ENCODE data around the gene STK32C.

The STK32C gene

GRCh38 chr10:132243141-132243540 lies 64.6 kb downstream of the STK32C start:
- H3K9ac ChIP-seq (ENCODE audit: insufficient read length) = no peak overlapping the region
- no peaks in the 10 kb centered on the region for H3K36me3 ChIP-seq (ENCODE audit: insufficient read depth, low read length)
- H3K27ac ChIP-seq = no peak overlapping the region
- DNase-seq (ENCODE audit: low read depth, low spot score) = no peak
- H3K9me3 ChIP-seq (ENCODE audit: low read depth, low read length) = no peaks in the 10 kb centered on the region
- TF ChIP-seq FOXP2 (optimal IDR thresholded peaks at IDR 0.05; ENCODE audit: control extremely low read depth, extremely low read length, insufficient read depth) (no peak), POLR2AphosphoS5 (IDR thresholded peaks at IDR 0.05; ENCODE audit: borderline replicate concordance, low read depth, low read length) (no peak), EZH2 (IDR thresholded peaks at IDR 0.05) (no peak)
- no peak overlapping the region for H3K4me3 ChIP-seq

GRCh38 chr10:132242103-132242840 lies 65.5 kb downstream of the STK32C start:
- Histone ChIP-seq H3K9ac (ENCODE audit: insufficient read length) (no peak overlapping the region), H3K36me3 (ENCODE audit: insufficient read depth, low read length) (no peaks in the 10 kb centered on the region), H3K27ac (no peak overlapping the region), H3K4me3 (no peak overlapping the region), H3K9me3 (ENCODE audit: low read depth, low read length) (no peaks in the 10 kb centered on the region)
- TF ChIP-seq EZH2 (IDR thresholded peaks at IDR 0.05) (no peak), POLR2AphosphoS5 (IDR thresholded peaks at IDR 0.05; ENCODE audit: borderline replicate concordance, low read depth, low read length) (no peak), FOXP2 (optimal IDR thresholded peaks at IDR 0.05; ENCODE audit: control extremely low read depth, extremely low read length, insufficient read depth) (no peak)
- no peak for DNase-seq (ENCODE audit: low read depth, low spot score)

- no peaks in the 10 kb centered on the region for H3K9me3 ChIP-seq (ENCODE audit: low read depth, low read length)
- H3K9ac ChIP-seq (ENCODE audit: insufficient read length) = no peak overlapping the region
- no peak overlapping the region for H3K4me3 ChIP-seq
- H3K36me3 ChIP-seq (ENCODE audit: insufficient read depth, low read length) = no peaks in the 10 kb centered on the region
- no peak overlapping the region for H3K27ac ChIP-seq
- no peak for DNase-seq (ENCODE audit: low read depth, low spot score)
- TF ChIP-seq POLR2AphosphoS5 (IDR thresholded peaks at IDR 0.05; ENCODE audit: borderline replicate concordance, low read depth, low read length) (no peak), EZH2 (IDR thresholded peaks at IDR 0.05) (no peak), FOXP2 (optimal IDR thresholded peaks at IDR 0.05; ENCODE audit: control extremely low read depth, extremely low read length, insufficient read depth) (no peak)
These were observed 66.3 kb downstream of the STK32C start for GRCh38 chr10:132241496-132241895.

- no peak for DNase-seq (ENCODE audit: low read depth, low spot score)
- Histone ChIP-seq H3K36me3 (ENCODE audit: insufficient read depth, low read length) (no peaks in the 10 kb centered on the region), H3K27ac (no peak overlapping the region), H3K9ac (ENCODE audit: insufficient read length) (no peak overlapping the region), H3K4me3 (no peak overlapping the region), H3K9me3 (ENCODE audit: low read depth, low read length) (no peaks in the 10 kb centered on the region)
- TF ChIP-seq FOXP2 (optimal IDR thresholded peaks at IDR 0.05; ENCODE audit: control extremely low read depth, extremely low read length, insufficient read depth) = no peak
- no peak for TF ChIP-seq POLR2AphosphoS5 (IDR thresholded peaks at IDR 0.05; ENCODE audit: borderline replicate concordance, low read depth, low read length)
- TF ChIP-seq EZH2 (IDR thresholded peaks at IDR 0.05) = no peak
These were observed 66.7 kb downstream of the STK32C start for GRCh38 chr10:132241086-132241485.

- H3K27ac ChIP-seq = no peak overlapping the region
- TF ChIP-seq POLR2AphosphoS5 (IDR thresholded peaks at IDR 0.05; ENCODE audit: borderline replicate concordance, low read depth, low read length) (no peak), EZH2 (IDR thresholded peaks at IDR 0.05) (no peak)
- H3K36me3 ChIP-seq (ENCODE audit: insufficient read depth, low read length) = no peaks in the 10 kb centered on the region
- no peak overlapping the region for H3K4me3 ChIP-seq
- H3K9ac ChIP-seq (ENCODE audit: insufficient read length) = no peak overlapping the region
- DNase-seq (ENCODE audit: low read depth, low spot score) = no peak
- no peaks in the 10 kb centered on the region for H3K9me3 ChIP-seq (ENCODE audit: low read depth, low read length)
These were observed 67.2 kb downstream of the STK32C start for GRCh38 chr10:132240581-132240980.

- Histone ChIP-seq H3K9me3 (ENCODE audit: low read depth, low read length) (no peaks in the 10 kb centered on the region), H3K36me3 (ENCODE audit: insufficient read depth, low read length) (no peaks in the 10 kb centered on the region), H3K9ac (ENCODE audit: insufficient read length) (no peak overlapping the region), H3K4me3 (no peak overlapping the region), H3K27ac (no peak overlapping the region)
- DNase-seq (ENCODE audit: low read depth, low spot score) = no peak
- no peak for TF ChIP-seq EZH2 (IDR thresholded peaks at IDR 0.05)
These were observed 67.6 kb downstream of the STK32C start for GRCh38 chr10:132240156-132240555.

- Histone ChIP-seq H3K9ac (ENCODE audit: insufficient read length) (no peak overlapping the region), H3K9me3 (ENCODE audit: low read depth, low read length) (no peaks in the 10 kb centered on the region), H3K36me3 (ENCODE audit: insufficient read depth, low read length) (no peaks in the 10 kb centered on the region), H3K27ac (no peak overlapping the region), H3K4me3 (no peak overlapping the region)
- TF ChIP-seq POLR2AphosphoS5 (IDR thresholded peaks at IDR 0.05; ENCODE audit: borderline replicate concordance, low read depth, low read length) (no peak), FOXP2 (optimal IDR thresholded peaks at IDR 0.05; ENCODE audit: control extremely low read depth, extremely low read length, insufficient read depth) (no peak), EZH2 (IDR thresholded peaks at IDR 0.05) (no peak)
- DNase-seq (ENCODE audit: low read depth, low spot score) = no peak
These were observed 68.4 kb downstream of the STK32C start for GRCh38 chr10:132239126-132240031.

GRCh38 chr10:132238371-132239125 lies 69.2 kb downstream of the STK32C start:
- no peak overlapping the region for H3K9ac ChIP-seq (ENCODE audit: insufficient read length)
- no peak for DNase-seq (ENCODE audit: low read depth, low spot score)
- no peak overlapping the region for H3K27ac ChIP-seq
- no peaks in the 10 kb centered on the region for H3K36me3 ChIP-seq (ENCODE audit: insufficient read depth, low read length)
- TF ChIP-seq FOXP2 (optimal IDR thresholded peaks at IDR 0.05; ENCODE audit: control extremely low read depth, extremely low read length, insufficient read depth) (no peak), POLR2AphosphoS5 (IDR thresholded peaks at IDR 0.05; ENCODE audit: borderline replicate concordance, low read depth, low read length) (no peak), EZH2 (IDR thresholded peaks at IDR 0.05) (no peak)
- H3K4me3 ChIP-seq = no peak overlapping the region
- H3K9me3 ChIP-seq (ENCODE audit: low read depth, low read length) = no peaks in the 10 kb centered on the region

Data from SK-N-MC (cell line).